ENCODE results near the gene LMTK3. TPM values are rescaled to one million over a fixed set of nuclear protein-coding genes. Genes with fewer than 3 reads are reported as not detected.

LMTK3 gene
- total and polyA plus RNA-seq, 2 experiments from 2014 or later: 1.6 to 11.8 TPM

DNA sequence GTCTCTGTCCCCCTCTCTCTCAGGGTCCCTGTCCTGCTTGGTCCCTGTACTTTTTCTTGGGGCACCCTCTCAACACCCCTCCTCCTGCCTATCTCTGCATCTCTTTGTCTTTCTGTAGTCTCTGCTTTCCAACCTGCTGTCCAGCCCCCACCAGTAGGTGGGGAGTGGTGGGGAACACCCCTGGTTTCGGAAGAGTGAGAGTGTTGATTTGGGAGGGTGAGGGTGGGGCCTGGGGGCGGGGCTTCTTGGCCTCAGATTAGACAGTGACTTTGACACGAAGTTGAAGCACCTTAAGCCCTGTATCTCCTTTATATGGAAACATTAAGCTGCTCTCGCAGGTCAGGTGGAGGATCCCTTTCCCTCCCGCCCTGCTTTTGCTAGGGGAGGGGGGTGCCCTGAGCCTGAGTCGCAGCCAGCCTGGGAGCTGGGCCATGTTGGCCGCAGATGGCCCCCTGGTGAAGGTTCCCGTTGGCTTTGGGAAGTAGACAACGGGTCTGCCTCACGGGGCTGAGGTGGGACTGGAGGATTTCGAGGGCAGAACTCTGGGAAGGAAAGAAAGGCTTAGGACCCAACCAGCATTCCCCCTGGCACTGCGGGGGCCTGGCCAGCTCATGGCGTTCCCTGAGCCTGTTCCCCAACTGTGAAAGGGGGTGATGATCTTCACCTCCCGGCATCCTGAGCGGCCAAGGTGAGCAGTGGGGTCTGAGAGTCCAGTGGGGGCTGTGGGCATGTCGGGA is 56.3 kb downstream of the LMTK3 start, which contains the start of gene KCNJ14 (continued):
- TF ChIP-seq ZNF331 (CRISPR knock-in tag; IDR thresholded peaks at IDR 0.05; ENCODE audit: low read depth) (no peak), POLR2AphosphoS5 (IDR thresholded peaks at IDR 0.05; ENCODE audit: low read depth) (no peak), JUNB (IDR thresholded peaks at IDR 0.05; ENCODE audit: unreplicated experiment) (no peak), ZNF114 (CRISPR knock-in tag; IDR thresholded peaks at IDR 0.05) (no peak), CREB1 (CRISPR knock-in tag; IDR thresholded peaks at IDR 0.05; ENCODE audit: low read depth) (no peak)
- TF ChIP-seq, protein P1, sequence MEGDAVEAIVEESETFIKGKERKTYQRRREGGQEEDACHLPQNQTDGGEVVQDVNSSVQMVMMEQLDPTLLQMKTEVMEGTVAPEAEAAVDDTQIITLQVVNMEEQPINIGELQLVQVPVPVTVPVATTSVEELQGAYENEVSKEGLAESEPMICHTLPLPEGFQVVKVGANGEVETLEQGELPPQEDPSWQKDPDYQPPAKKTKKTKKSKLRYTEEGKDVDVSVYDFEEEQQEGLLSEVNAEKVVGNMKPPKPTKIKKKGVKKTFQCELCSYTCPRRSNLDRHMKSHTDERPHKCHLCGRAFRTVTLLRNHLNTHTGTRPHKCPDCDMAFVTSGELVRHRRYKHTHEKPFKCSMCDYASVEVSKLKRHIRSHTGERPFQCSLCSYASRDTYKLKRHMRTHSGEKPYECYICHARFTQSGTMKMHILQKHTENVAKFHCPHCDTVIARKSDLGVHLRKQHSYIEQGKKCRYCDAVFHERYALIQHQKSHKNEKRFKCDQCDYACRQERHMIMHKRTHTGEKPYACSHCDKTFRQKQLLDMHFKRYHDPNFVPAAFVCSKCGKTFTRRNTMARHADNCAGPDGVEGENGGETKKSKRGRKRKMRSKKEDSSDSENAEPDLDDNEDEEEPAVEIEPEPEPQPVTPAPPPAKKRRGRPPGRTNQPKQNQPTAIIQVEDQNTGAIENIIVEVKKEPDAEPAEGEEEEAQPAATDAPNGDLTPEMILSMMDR (conservative IDR thresholded peaks at IDR 0.05; ENCODE audit: low read depth in 2 of 2): no peak

DNA sequence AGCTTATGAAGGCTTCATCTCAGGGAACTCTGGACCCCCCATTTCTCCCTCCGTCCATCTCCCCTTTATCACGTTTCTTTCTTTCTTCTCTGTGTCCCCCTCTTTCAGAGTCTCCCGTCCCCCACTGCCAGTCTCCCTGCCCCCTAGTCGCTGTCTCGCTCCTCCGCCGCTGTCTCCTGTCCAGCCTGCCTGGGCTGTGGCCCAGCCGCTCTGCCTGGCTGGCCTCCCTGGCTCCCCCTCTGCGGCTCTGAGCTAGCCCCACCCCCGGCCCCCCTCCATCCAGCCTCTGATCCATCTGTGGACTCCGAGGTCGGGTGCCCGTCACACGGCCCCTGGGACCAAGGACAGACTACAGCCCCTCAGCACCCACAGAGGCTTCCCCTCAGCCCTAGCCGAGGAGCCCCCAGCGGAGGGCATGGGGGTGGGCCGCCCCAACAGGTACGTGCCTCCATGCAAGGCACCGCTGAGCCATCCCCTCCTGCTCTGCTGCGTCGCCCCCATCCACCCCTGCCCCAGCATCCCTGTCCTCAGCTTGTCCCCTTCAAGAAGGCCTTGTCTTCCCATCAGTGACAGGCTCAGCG is 57.4 kb downstream of the LMTK3 start:
- H3K27ac Mint-ChIP-seq: no peak overlapping the region
- TF ChIP-seq CREB1 (CRISPR knock-in tag; IDR thresholded peaks at IDR 0.05; ENCODE audit: low read depth): no peak
- TF ChIP-seq, protein P2, sequence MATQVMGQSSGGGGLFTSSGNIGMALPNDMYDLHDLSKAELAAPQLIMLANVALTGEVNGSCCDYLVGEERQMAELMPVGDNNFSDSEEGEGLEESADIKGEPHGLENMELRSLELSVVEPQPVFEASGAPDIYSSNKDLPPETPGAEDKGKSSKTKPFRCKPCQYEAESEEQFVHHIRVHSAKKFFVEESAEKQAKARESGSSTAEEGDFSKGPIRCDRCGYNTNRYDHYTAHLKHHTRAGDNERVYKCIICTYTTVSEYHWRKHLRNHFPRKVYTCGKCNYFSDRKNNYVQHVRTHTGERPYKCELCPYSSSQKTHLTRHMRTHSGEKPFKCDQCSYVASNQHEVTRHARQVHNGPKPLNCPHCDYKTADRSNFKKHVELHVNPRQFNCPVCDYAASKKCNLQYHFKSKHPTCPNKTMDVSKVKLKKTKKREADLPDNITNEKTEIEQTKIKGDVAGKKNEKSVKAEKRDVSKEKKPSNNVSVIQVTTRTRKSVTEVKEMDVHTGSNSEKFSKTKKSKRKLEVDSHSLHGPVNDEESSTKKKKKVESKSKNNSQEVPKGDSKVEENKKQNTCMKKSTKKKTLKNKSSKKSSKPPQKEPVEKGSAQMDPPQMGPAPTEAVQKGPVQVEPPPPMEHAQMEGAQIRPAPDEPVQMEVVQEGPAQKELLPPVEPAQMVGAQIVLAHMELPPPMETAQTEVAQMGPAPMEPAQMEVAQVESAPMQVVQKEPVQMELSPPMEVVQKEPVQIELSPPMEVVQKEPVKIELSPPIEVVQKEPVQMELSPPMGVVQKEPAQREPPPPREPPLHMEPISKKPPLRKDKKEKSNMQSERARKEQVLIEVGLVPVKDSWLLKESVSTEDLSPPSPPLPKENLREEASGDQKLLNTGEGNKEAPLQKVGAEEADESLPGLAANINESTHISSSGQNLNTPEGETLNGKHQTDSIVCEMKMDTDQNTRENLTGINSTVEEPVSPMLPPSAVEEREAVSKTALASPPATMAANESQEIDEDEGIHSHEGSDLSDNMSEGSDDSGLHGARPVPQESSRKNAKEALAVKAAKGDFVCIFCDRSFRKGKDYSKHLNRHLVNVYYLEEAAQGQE (IDR thresholded peaks at IDR 0.05; ENCODE audit: unreplicated experiment): no peak
- TF ChIP-seq STAT1 (IDR thresholded peaks at IDR 0.05; ENCODE audit: unreplicated experiment): no peak
- TF ChIP-seq, protein P3, sequence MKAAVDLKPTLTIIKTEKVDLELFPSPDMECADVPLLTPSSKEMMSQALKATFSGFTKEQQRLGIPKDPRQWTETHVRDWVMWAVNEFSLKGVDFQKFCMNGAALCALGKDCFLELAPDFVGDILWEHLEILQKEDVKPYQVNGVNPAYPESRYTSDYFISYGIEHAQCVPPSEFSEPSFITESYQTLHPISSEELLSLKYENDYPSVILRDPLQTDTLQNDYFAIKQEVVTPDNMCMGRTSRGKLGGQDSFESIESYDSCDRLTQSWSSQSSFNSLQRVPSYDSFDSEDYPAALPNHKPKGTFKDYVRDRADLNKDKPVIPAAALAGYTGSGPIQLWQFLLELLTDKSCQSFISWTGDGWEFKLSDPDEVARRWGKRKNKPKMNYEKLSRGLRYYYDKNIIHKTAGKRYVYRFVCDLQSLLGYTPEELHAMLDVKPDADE (IDR thresholded peaks at IDR 0.05): no peak
- TF ChIP-seq ZNF114 (CRISPR knock-in tag; IDR thresholded peaks at IDR 0.05): no peak
- TF ChIP-seq, protein P1 (conservative IDR thresholded peaks at IDR 0.05; ENCODE audit: low read depth in 2 of 2): no peak
- TF ChIP-seq NANOG (IDR thresholded peaks at IDR 0.05; ENCODE audit: borderline replicate concordance): no peak

More for the DNA sequence above, 57.4 kb downstream of the LMTK3 start:
- no peaks in the 10 kb centered on the region for H3K9me2 ChIP-seq (ENCODE audit: insufficient read depth)
- no peak for DNase-seq (ENCODE audit: low spot score)
- H3K36me3 Mint-ChIP-seq (ENCODE audit: low read depth): peaks cover 72% of the 10 kb centered on the region
- no peaks in the 10 kb centered on the region; the same call in 2 of the 3 replicates for H3K4me1 Mint-ChIP-seq
- no peaks in the 10 kb centered on the region for H3K27me3 ChIP-seq (ENCODE audit: insufficient read depth)
- no peaks in the 10 kb centered on the region for H3K27me3 Mint-ChIP-seq (ENCODE audit: insufficient read depth, low read depth, poor library complexity)
- H3K9me3 Mint-ChIP-seq: no peaks in the 10 kb centered on the region
- peaks cover 2% of the 10 kb centered on the region; the same call in 1 of the 2 replicates for H3K79me2 ChIP-seq (replicated peaks; ENCODE audit: insufficient read depth)
- no peak overlapping the region for H2AFZ ChIP-seq
- H3K4me3 Mint-ChIP-seq: no peak overlapping the region
- H3K4me3 ChIP-seq: no peak overlapping the region
- peaks cover 3% of the 10 kb centered on the region; the same call in 1 of the 2 replicates for H3K4me1 ChIP-seq (ENCODE audit: insufficient read depth)
- peaks cover 6% of the 10 kb centered on the region for H4K20me1 ChIP-seq (replicated peaks; ENCODE audit: insufficient read depth)
- peaks cover 2% of the 10 kb centered on the region; the same call in 1 of the 2 replicates for H3F3A ChIP-seq (replicated peaks; ENCODE audit: low read depth)
- peaks cover 10% of the 10 kb centered on the region for H3K36me3 ChIP-seq (ENCODE audit: insufficient read depth)
- ATAC-seq: no peak
- H3K4me2 ChIP-seq: no peak overlapping the region
- H3K27ac ChIP-seq (ENCODE audit: low read depth): no peak overlapping the region

All from GM23338 (cell line).